SK-N-SH (cell line): ENCODE results near the gene ERBB2.
"Not testable (repeated sequence)": the region's sequence is repeated elsewhere in the genome, so short reads cannot be mapped to it uniquely, and the experiment has no call there.

Source experiments
- CTCF ChIP-seq: fragments of 200-600 bp; sonication (generic); IDR thresholded peaks from 2 replicates; pipeline ENCODE4 v1.6.1; 2017; ENCODE audit warnings: antibody characterized with exemption, mild to moderate bottlenecking, moderate library complexity
- FOXM1 ChIP-seq: IDR thresholded peaks from 2 replicates; pipeline ENCODE4 v1.4.0; 2012; ENCODE audit warnings: low read depth, mild to moderate bottlenecking
- POLR2AphosphoS5 ChIP-seq: IDR thresholded peaks from 2 replicates; pipeline ENCODE4 v1.6.1; 2012; ENCODE audit warnings: low read depth, low read length
- RAD21 ChIP-seq: IDR thresholded peaks from 2 replicates; pipeline ENCODE4 v1.6.1; 2012; ENCODE audit warnings: mild to moderate bottlenecking, low read length
- RCOR1 ChIP-seq: fragments of 150-350 bp; IDR thresholded peaks from 2 replicates; pipeline ENCODE4 v1.6.1; 2017; ENCODE audit warnings: antibody characterized with exemption, low read length
- RFX5 ChIP-seq: IDR thresholded peaks from 2 replicates; pipeline ENCODE4 v1.6.1; 2012; ENCODE audit warnings: mild to moderate bottlenecking, improper control_type of control experiment, low read length
- USF2 ChIP-seq: fragments of 150-350 bp; IDR thresholded peaks from 2 replicates; pipeline ENCODE4 v1.6.1; 2017; ENCODE audit warnings: antibody characterized with exemption, low read length, low read depth, borderline replicate concordance
- TF ChIP-seq, protein P1 (sequence below): IDR thresholded peaks from 2 replicates; pipeline ENCODE4 v1.4.0; 2012; ENCODE audit warnings: low read depth

GRCh38 chr17:39699157-39699817 is 577 bp upstream of the ERBB2 start:
- TF ChIP-seq POLR2AphosphoS5, RFX5, CTCF, USF2, RAD21, RCOR1, FOXM1: not testable (repeated sequence)
- TF ChIP-seq, protein P1, sequence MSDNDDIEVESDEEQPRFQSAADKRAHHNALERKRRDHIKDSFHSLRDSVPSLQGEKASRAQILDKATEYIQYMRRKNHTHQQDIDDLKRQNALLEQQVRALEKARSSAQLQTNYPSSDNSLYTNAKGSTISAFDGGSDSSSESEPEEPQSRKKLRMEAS, result not testable (repeated sequence)
